MM.1S (cell line): ENCODE data around the gene SEPTIN2.

ENCODE experiments used
- CTCF ChIP-seq: fragments of 300-600 bp; sonication (generic); IDR thresholded peaks from 2 replicates; pipeline ENCODE4 v1.5.1; 2016; ENCODE audit warnings: antibody characterized with exemption, low read length, mixed read lengths
- EZH2 ChIP-seq: fragments of 300-600 bp; sonication (generic); optimal IDR thresholded peaks from 2 replicates; pipeline ENCODE3; 2017; ENCODE audit warnings: low read depth, mild to moderate bottlenecking, antibody characterized with exemption, low read length, mixed read lengths

DNA sequence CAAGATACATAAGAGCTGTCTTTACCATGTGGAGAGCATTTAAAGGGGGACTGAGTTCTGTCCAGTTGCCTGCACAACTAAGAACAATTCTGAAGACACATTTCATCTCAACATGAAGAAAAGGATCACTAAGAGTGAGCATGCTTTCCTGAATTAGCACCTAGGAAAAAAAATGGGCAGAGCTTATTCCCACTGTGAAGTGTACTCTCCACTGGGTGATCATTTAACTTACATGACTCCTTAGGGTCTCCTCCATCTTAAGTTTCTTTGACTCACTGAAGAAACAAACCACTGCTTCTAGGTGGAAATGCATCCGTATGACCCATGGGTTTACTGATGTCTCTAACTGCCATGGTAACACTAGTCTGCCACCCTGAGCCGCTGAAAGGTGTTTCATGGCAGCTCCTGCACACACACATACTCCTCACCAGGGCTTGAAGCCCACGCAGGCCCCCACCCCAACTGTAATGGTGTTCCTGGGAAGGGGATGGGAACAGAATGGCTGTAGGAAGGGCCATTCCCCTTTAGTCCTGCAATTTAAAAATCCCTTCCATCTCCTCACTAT, 27.3 kb upstream of the SEPTIN2 start:
- TF ChIP-seq CTCF (no peak), EZH2 (no peak)
